ENCODE measurements around the gene ABLIM1.

The ABLIM1 gene

GRCh38 chr10:114544045-114544659 is 113.9 kb downstream of the ABLIM1 start:
- no peak for DNase-seq (ENCODE audit: low read depth)

GRCh38 chr10:114543456-114543855 is 114.6 kb downstream of the ABLIM1 start:
- no peak for DNase-seq (ENCODE audit: low read depth)

GRCh38 chr10:114542373-114542772 is 115.7 kb downstream of the ABLIM1 start:
- no peak for DNase-seq (ENCODE audit: low read depth)

GRCh38 chr10:114541797-114542160 is 116.3 kb downstream of the ABLIM1 start:
- no peak for DNase-seq (ENCODE audit: low read depth)

GRCh38 chr10:114541081-114541796 is 116.8 kb downstream of the ABLIM1 start:
- peak; percentile 77 for DNase-seq (ENCODE audit: low read depth)

GRCh38 chr10:114540236-114540635 is 117.8 kb downstream of the ABLIM1 start:
- DNase-seq (ENCODE audit: low read depth), result no peak

- no peak for DNase-seq (ENCODE audit: low read depth)
Observed at GRCh38 chr10:114539623-114540022, 118.5 kb downstream of the ABLIM1 start.

- DNase-seq (ENCODE audit: low read depth), result no peak
Observed at GRCh38 chr10:114538181-114538906, 119.7 kb downstream of the ABLIM1 start.

GRCh38 chr10:114537736-114538135 is 120.3 kb downstream of the ABLIM1 start:
- DNase-seq (ENCODE audit: low read depth), result no peak

GRCh38 chr10:114534571-114534981 is 123.5 kb downstream of the ABLIM1 start:
- no peak for DNase-seq (ENCODE audit: low read depth)

GRCh38 chr10:114532226-114532625 is 125.8 kb downstream of the ABLIM1 start:
- DNase-seq (ENCODE audit: low read depth), result no peak

GRCh38 chr10:114526504-114527238 is 131.4 kb downstream of the ABLIM1 start:
- no peak for DNase-seq (ENCODE audit: low read depth)

GRCh38 chr10:114526126-114526503 is 132.0 kb downstream of the ABLIM1 start:
- no peak for DNase-seq (ENCODE audit: low read depth)

GRCh38 chr10:114525368-114525949 is 132.6 kb downstream of the ABLIM1 start:
- no peak for DNase-seq (ENCODE audit: low read depth)

GRCh38 chr10:114523876-114524275 is 134.2 kb downstream of the ABLIM1 start:
- no peak for DNase-seq (ENCODE audit: low read depth)

GRCh38 chr10:114521255-114521654 is 136.8 kb downstream of the ABLIM1 start:
- no peak for DNase-seq (ENCODE audit: low read depth)

- peak; percentile 49 for DNase-seq (ENCODE audit: low read depth)
Observed at GRCh38 chr10:114520453-114520852, 137.6 kb downstream of the ABLIM1 start.

GRCh38 chr10:114519756-114520293 is 138.2 kb downstream of the ABLIM1 start:
- DNase-seq (ENCODE audit: low read depth), result no peak

- no peak for DNase-seq (ENCODE audit: low read depth)
Observed at GRCh38 chr10:114519306-114519669, 138.8 kb downstream of the ABLIM1 start.

- no peak for DNase-seq (ENCODE audit: low read depth)
Observed at GRCh38 chr10:114518401-114519305, 139.4 kb downstream of the ABLIM1 start.

All from GM04504 (cell line).